SK-MEL-5 (cell line): ENCODE results near the gene CLVS2. TPM values are rescaled to one million over a fixed set of nuclear protein-coding genes. Genes with fewer than 3 reads are reported as not detected.

Experiments used
- DNase-seq: peaks from one replicate; pipeline ENCODE4 v3.0.0-alpha.2; 2016; ENCODE audit warnings: low read depth, low spot score
- in situ Hi-C: cut with HindIII; loops from 2 replicates; pipeline ENCODE4 v1.10.0; 2016; ENCODE audit warnings: low sequenced_read_pairs, high pct_unique_total_duplicates, low pct_unique_long_range_greater_than_20kb
- total RNA-seq: library from RNA; depleted of rRNA; stranded (reverse); fragments of >200 nt; shearing (Covaris generic); gene quantifications from 2 replicates; pipeline ENCODE4 v1.2.3, GENCODE V29; 2014

Gene CLVS2
- total RNA-seq, 1 experiment from 2014 or later, result not detected

DNA sequence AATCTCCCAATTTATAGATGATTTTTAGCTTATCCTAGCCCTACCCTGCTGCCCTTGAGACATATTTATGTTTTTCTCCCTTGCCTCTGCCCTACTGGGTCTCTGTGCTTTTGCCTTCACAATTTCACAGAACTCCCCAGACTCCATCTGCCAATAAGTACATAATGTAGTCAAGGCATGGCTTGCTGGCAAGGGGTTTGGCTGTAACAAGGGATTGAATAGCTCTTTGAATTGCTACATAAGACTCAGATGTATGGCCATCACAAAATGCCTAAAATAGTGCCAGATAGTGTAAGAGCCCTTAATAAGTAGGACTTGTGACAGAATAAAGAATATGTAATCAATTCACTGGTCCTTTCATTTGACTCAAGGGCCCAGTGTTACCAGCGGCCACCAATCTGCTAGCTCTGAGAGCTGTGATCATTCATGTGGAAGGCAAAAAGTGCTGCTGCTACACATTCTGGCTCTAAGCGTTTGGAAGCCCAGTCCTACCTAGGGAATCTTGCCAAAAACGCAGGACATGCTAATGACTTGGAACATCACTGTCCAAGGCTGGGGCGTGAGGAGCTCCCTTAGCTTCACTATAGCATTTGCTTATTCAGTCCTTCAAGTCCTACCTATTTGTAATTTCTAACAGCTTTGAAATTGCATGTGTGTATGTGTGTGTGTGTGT is 20.5 kb downstream of the CLVS2 start:
- DNase-seq, result no peak
- in situ Hi-C loops, result no loop called here

DNA sequence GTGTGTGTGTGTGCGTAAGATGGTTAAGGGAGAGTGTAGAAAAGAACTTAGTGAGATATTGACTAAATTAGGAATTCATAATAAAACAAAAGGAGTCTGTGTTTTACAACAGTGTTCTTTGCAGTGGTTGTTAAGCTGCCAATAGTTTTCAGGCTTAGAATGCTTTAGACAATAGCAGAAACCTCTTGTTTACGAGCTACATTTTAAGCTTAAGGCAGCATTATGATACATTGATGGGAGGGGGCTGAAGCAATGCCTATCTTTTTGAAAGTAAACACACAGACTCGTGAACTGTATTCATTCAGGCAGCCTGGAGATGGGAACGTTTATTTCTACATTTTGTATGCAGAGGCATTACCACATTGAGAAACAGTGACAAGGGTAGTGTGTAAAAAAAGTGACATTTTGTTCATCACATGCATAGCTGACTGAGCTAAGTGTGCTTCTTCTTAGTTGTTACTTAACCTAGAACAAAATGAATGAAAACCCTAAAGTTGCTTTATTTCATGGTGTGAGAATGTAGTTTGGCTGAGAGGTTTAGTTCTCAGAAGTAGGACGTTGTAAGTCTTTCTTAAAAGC is 21.2 kb downstream of the CLVS2 start:
- in situ Hi-C loops, result no loop called here
- no peak for DNase-seq

DNA sequence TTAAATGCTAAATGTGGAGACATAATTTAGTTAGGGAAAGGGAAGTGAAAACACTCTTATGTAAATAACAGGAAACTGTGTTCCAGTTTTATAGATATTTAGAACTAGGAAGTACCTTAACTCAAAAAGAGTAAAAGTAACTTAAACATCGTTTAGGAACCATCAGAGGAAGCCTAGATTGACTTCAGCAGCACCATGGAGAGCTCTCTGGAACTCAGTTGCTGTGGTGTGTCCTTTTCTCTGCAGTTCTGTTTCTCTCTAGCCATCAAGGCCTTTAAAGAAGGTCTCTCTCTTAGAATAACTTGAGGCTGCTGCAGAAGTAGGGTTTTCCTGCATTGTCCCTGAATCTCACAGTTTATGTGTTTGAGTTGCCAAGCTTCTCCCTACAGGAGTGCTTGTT is 26.9 kb downstream of the CLVS2 start:
- DNase-seq, result no peak
- in situ Hi-C loops, result no loop called here

DNA sequence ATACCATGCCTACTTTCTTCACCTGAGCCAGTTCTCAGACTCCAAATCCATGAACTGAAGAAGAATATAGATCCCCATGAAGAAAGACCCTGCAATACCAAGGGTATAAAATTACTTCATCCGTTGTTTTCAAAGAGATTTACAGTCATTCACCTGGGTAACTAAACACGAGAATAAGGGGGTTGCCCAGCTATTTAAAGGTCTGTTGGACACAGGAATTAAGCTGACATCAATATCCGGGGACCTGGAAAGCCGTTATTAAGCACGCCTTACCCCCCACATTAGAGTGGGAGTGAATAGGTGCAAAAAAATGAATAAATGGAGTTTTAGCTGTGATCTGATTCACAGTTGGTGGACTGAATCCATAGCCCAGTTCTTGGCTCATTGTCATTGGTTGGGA is 28.9 kb downstream of the CLVS2 start:
- DNase-seq, result no peak
- in situ Hi-C loops, result no loop called here

- no peak for DNase-seq
- in situ Hi-C loops, result no loop called here
These were observed 31.4 kb downstream of the CLVS2 start for GRCh38 chr6:123027408-123027807.

DNA sequence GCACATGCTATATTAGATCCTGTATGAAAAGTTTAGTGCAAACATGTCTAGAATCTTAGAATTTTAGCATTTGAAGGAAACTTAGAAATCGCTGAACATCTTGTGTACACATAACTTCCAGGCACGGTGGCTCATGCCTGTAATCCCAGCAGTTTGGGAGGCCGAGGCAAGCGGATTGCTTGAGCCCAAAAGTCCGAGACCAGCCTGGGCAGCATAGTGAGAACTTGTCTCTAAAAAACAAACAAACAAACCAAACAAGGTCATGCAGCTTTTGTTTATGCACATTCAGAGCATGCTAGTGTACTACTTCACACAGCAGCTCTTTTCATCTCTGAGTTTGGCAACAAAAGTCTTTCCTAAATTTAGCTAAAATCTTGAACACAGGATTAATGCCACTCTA is 32.2 kb downstream of the CLVS2 start:
- in situ Hi-C loops, result no loop called here
- DNase-seq, result no peak

- no peak for DNase-seq
- in situ Hi-C loops, result no loop called here
These were observed 34.2 kb downstream of the CLVS2 start for GRCh38 chr6:123030282-123030681.

DNA sequence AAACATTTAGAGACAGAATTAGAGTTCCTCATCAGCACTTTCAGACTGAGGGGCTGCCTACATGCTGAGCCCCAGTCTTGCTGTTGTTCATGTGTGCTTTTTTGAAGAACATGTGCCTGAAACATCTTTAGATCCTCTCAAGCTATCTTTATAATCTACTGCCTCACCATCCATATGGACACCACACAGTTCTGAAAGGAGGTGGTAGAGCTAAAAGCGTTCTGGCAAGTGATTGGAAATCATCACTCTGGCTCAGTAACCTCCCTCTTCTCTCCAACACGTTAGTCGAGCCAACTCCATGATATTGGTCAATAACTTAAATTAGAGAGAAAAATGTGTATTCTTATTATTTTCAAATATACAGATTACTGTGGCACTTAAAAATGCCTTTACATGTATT is 40.6 kb downstream of the CLVS2 start:
- DNase-seq, result no peak
- in situ Hi-C loops, result no loop called here

DNA sequence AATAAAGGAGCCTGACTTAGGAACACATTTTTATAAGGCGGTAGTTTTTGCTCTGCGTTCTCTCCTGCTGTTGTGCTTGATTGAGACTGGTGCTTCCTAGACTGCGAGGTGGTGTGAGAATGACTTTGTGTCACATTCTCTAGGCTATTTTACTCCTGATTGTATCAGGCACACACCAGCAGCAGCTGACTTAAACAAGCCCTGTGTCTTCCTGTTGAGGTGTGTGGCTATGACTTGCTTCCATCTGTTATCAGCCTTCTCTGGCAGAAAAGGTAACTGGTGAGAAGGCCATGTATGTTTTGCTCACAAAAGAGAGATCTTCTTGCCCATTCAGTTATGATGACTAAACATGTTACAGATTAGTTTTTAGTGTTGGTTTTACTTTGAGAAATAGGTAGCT is 43.4 kb downstream of the CLVS2 start:
- no peak for DNase-seq
- in situ Hi-C loops, result no loop called here

DNA sequence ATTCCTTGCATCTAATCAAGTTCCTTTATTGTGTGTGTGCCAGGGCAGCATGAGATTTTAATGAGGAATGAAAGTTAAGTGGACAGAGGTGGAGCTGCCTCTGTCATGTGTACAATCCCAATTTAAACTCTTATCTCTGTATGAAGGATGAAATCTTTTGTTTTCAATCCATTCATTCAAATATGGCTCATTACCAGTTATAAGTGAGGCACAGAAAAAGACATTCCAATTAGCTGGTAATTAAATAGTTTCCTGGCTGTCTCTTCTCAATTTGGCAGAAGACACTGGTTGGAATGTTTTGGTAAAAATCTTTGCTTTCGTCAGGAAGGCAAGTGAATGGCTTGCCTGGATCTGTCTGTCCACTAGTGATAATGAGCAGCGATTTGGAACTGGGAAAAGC is 46.4 kb downstream of the CLVS2 start:
- in situ Hi-C loops, result no loop called here
- DNase-seq, result no peak

GRCh38 chr6:123044341-123044860 is 48.4 kb downstream of the CLVS2 start:
- in situ Hi-C loops, result no loop called here
- no peak for DNase-seq

GRCh38 chr6:123053602-123054225 is 57.7 kb downstream of the CLVS2 start:
- DNase-seq, result no peak

DNA sequence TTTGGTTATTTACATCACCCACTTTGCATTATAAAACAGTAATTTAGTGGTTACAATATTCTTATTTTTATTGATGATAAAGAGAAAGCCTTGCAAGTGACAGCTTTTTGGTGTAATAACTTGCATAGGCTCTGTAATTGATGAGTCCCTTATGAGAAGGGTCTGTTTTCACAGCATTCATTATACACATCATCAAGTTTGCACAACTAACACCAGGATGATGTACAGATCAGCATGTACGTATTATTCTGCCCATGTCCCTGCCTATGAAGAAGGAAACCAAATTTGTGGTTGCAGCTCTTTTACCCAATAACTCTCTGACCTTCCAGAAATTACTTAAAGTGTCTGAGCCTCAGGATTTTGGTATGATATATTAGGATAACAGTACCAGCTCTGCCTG is 59.2 kb downstream of the CLVS2 start:
- DNase-seq, result no peak
- in situ Hi-C loops, result no loop called here

More at GRCh38 chr6:123053602-123054225, 57.7 kb downstream of the CLVS2 start:
- in situ Hi-C loops, result no loop called here

DNA sequence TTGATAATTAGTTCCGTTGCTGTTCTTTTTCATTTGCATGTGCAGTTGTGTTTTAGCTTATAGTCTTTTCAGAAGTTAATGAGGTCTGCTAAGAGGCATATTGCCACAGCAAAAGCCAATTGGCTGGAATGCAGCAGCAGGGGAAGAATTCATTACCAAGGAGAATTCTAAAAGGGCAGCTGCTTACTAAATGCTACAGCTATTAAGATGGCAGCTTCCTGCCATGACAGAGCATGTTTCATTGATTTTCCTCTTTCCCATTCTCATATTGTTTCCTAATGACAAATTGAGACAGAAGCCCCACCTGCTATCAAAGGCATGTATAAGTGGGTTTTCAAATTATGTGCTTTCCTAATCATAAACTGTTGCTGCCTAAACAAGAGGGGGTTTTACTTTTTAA is 66.6 kb downstream of the CLVS2 start:
- no peak for DNase-seq
- in situ Hi-C loops, result no loop called here

DNA sequence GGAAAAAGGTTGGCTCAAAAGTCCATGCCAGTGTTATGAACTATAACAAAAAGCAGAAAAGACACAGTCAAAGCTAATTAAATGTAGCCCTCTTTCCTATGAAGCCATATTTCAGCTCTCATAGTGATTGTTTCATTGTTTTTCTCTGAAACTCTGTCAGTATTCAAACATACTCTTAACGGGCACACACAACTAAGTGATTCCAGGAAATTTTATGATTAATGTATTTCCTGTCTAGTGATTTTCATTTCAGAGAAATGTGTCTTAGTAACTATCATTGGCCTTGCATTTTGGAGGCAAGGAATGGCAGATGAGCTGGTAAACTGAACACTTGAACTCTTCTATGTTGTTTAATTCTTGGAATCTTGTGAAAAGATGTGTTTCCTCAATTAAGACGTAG is 68.0 kb downstream of the CLVS2 start:
- no peak for DNase-seq
- in situ Hi-C loops, result no loop called here

DNA sequence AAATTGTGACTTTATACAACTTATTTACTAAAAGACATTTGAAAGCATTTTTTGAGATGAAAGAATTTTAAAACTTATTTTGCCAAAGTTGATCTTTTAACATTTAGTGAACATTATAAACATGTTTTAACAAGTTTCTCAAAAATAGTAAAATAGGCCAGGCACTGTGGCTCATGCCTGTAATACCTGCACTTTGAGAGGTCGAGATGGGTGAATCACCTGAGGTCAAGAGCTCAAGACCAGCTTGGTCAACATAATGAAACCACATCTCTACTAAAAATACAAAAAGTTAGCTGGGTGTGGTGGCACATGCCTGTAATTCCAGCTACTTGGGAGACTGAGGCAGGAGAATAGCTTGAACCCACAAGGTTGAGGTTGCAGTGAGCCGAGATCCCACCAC is 78.6 kb downstream of the CLVS2 start:
- DNase-seq, result no peak
- in situ Hi-C loops, result no loop called here

- no peak for DNase-seq
- in situ Hi-C loops, result no loop called here
These were observed 89.4 kb downstream of the CLVS2 start for GRCh38 chr6:123085403-123085802.

DNA sequence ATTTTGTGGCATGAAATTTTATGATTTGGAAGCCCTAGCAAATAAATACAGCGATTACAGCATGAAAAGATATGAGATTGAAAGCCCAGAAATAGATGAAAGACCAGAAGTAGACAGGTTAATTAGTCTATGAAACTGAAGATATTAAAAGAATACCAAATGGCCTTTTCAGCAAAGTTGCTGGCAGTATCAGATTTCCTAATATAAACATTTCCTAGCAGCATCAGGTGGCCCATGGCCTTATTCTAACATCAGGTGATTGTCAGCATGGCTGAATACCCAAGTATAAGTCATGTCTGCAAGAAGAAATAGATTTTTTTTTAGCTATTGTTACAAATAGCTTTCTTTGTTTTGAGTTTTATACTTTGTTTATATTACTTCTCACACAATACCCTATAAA is 93.2 kb downstream of the CLVS2 start:
- no peak for DNase-seq
- in situ Hi-C loops, result no loop called here
